ELF-1 (cell line): Measurements from ENCODE around the gene C18orf32.
"Not testable (repeated sequence)": the region's sequence is repeated elsewhere in the genome, so short reads cannot be mapped to it uniquely, and the experiment has no call there.

ENCODE experiments used
- DNase-seq: peaks from one replicate; pipeline ENCODE4 v3.0.0-alpha.2; 2016; ENCODE audit warnings: low read depth, low spot score

The C18orf32 gene

DNA sequence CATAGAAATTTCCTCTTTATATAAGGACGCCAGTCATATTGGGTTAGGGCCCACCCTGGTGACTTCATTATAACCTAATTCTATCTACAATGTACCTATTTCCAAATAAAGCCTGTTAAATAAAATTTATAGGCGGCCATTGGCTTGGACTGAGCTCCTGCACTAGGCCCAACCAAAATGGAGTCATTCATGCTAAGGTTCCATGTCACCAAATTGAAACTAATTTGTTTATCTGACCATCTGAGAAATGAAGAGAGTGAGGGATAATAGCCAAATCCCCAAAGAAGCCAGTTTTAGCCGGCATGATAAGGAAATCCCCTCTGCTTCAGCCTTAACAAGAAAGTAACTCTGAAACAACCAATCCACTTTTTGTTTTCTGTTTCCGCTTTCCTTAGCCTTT is 19.4 kb downstream of the C18orf32 start:
- DNase-seq = no peak

DNA sequence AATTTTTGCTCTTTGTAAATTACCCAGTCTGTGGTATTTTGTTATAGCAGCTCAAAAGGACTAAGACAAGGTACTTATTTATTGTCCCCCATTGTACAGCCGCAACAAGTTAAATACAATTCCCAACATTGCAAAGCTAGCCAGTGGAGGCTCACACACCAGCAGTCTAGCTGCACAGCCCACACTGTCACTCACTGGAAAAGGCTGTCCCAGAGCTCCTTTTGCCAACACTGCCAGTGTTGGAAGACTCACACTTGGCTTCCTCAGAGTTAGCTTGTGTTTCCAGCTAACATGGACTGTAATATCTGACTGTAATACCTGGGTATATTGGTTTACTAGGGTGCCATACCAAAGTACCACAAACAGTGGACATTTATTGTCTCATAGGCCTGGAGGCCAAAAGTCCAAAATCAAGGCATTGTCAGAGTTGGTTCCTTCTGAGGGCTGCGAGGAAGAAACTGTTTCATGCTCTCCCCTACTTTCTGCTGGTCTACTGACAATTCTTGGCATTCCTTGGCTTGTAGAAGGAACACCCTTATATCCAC is 19.9 kb downstream of the C18orf32 start:
- DNase-seq = no peak

DNA sequence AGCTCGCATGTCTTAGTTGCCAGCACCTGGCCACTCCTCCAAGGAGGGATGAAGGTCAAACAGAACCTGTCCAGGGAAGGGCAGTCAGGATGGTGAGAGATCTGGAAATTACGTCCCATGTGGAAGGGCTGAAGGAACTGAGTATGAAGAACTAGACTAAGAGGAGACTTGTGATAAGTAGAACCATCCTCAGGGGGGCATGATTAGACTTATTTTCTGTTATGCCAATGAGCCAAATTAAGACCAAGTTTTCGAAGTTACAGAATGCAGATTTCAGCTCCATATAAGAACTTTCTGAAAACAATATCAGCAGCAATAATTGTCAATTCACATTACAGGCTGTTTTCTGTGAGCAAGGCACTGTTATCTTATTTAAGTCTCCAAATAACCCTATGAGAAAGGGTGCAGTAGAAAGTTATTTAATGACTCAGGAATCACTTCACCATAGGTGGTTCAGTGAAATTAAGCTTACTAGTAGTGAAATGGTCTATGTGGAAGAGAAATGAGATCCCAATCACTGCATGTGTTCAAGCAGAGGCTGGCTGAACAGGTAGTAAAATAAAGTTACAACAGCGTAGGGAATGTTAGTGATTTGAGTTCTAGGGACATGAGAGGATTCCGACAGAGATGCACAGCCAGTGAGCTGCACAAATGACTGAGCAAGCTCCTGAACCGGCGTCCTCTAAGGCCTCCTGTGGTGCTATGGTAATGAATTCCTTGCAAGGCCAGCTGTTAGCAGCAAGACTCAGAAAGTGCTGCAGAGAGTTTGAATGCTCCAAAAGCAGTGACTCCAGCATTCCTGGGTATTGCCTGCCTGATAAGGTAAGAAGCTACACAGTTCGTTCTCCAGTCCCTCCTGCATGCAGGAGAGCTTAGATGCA is 22.1 kb downstream of the C18orf32 start:
- DNase-seq = peak; percentile 85

DNA sequence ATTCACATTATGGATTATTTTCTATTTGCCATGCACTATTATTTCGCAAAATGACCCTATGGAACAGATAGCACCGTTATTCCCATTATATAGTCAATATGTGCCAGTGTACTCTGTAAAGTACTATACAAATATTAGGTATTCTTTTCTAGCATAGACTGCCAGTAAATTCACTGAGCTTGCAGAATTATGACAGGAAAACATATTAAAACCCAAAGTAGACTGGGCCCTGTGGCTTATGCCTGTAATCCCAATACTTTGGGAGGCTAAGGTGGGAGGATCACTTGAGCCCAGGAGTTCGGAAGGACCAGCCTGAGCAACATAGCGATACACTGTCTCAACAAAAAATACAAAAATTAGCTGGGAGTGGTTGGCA is 25.4 kb downstream of the C18orf32 start:
- no peak for DNase-seq

DNA sequence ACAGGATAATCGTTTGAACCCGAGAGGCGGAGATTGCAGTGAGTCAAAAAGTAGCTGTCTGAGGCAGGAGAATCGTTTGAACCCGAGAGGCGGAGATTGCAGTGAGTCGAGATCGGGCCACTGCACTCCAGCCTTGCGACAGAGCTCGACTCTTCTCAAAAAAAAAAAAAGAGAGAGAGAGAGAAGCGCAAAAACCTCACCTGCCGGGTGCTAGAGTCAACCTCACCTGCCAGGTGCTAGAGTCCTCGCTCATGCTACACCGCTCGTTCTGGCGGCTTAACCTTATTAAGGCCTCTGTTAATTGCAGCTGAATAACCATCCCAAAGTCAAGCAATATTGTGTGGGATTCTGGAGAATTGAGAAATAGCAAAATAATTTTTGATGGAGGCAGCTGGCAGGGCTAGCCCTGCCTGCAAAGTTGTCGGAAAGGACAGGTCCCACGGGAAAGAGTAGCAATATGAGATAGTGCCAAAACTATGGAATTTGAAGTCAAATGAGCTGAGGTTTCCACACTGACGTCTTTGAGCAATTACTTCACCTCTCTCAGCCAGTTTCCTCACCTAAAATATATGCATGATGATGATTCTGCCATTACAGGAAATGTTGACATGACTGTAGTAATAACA is 25.9 kb downstream of the C18orf32 start:
- DNase-seq = no peak

DNA sequence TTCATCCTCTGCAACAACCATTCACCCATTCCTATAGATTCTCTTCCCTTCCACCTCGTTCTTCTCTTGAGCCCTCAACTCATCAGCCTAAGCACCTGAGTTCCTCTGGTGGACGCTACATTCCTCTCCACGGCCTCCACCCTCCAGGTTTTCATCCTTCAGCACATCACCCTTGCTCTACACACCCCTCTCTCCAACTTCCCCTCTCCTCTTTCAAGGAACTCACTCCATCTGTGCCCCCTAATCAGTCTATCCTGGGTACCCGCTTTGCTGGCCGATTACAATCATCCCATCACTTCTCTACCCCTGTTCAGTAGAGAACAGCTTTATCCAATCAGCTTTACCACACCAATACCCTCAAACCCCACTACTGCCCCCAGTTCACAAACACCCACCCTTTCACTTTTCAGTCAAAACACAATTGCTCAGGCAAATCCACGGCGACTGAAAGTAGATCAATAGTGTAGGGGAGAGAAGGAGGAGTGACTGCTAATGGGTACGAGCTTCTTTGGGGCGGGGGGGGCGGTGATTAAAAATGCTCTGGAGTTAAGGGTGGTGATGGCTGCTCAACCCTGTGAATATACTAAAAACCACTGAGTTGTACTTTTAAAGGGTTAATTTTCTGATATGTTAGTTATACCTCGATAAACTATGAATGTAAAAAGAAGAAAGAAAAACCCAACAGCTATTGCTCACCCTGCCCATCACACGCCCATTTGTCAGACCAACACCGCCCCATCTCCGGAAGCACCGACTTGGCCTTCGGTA is 27.4 kb downstream of the C18orf32 start:
- DNase-seq = no peak

DNA sequence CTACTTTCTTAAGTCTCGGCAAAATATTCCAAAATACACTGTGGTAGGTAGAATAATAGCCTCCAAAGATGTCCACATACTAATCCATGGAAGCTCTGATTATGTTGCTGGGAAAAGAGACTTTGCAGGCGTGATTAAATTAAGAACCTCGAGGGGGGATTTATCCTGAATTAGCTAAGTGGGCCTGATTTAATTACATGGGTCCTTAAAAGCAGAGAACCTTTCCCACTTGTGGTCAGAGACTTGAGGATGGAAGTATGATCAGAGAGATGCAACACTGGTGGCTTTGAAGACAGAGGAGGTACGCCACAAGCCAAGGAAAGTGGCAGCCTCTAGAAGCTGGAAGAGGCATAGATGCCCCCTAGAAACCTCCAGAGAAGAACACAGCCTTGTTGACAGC is 29.4 kb downstream of the C18orf32 start:
- DNase-seq = no peak

DNA sequence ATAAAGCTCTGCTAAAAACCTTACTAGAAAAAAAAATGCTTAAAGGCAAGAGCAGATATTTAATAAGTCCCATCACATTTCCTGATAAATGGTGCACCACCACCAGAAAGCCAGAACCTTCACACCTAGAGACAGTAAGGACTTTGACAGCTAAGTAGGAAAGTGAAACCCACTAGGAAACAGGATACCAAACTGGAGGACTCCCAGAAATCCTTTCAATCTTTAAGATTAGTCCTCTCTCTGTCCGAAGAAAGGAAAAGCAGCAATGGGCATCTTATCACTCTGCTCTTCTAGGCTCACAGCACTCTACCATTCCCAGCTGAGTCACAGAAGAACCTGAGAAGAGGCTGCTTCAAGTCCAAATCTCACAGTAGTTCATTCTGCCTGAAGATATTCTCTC is 30.2 kb downstream of the C18orf32 start:
- no peak for DNase-seq

DNA sequence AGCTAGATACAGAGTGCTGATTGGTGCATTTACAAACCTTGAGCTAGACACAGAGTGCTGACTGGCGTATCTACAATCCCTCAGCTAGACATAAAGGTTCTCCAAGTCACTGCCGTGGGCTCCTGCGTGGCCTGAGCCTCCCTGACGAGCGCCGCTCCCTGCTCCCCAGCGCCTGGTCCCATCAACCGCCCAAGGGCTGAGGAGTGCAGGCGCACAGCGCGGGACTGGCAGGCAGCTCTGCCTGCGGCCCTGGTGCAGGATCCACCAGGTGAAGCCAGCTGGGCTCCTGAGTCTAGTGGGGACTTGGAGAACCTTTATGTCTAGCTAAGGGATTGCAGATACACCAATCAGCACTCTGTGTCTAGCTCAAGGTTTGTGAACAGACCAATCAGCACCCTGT is 34.5 kb downstream of the C18orf32 start:
- not testable (repeated sequence) for DNase-seq

DNA sequence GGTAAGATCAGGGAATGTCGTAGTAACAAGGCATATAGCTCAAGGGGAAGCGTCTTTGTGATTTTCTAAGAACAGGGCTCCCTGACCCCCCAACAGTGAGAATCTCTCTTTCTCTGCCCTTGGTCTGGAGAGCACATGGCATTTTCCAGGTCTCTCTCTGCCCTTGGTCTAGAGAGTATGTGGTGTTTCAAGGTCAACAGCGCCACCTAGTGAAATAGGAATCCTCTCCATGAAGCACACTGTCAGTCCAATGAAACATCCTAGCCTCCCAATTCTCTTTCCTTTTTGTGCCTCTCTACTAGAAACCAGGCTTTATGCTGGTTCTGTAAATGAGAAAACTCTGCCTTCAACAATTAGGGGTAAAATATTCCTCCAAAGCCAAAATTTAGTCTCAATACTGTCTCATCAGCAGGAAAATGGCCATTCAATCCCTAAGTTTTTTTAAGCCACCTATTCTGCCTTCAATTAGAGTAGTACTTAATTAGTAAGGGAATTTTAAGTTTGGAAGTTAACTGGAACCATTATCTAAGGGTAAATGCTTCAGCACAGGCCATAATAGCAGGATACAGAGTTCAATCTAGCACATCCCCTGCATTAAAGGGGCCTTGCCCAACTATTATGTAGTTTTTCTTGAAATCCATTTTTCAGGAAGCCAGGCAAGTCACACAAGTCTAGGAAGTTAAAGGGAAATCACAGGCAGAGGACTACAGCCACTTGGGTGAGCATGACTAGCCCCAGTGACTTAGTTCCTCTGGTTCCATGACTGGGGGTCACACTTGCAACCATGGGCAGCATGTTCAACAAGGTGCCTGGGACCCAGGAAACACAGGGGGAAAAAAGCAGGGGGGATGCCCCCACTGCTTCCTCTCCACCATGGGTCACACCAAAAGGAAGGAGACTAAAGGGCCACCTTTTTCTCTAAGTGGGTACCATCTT is 39.0 kb downstream of the C18orf32 start:
- peak; percentile 83 for DNase-seq

DNA sequence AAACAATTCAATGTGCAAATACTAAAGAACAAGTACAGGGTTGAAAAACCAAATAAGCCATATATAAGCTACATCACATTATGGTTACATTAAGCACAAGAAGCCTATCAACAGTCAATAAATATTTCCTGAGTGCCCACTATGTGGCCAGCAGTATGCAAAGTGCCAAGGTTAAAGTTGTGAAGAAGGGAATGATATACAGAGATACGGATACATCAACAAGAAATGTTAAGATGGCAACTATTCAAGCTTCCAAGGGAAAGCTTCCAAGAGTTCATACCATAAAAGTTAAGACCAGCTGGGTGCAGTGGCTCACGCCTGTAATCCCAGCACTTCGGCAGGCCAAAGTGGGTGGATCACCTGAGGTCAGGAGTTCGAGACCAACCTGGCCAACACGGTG is 40.6 kb downstream of the C18orf32 start:
- no peak for DNase-seq

DNA sequence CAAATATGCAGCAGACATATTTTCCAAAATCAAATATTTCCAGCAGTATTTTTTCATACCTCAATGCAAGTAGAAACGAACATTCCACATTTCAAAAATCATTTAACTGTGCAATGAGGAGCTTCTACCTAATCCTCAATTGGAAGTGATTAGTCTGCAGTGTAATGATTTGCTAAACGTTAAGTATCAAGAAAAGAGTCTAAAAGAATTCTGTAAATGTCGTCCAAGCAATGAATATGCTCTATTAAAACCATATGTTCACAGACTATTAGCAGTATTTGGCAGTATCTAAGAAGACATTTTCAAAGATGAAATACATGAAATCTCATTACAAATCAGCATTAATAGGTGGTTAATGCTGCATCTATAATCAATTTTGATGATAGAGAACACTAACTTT is 42.5 kb downstream of the C18orf32 start:
- DNase-seq = no peak

DNA sequence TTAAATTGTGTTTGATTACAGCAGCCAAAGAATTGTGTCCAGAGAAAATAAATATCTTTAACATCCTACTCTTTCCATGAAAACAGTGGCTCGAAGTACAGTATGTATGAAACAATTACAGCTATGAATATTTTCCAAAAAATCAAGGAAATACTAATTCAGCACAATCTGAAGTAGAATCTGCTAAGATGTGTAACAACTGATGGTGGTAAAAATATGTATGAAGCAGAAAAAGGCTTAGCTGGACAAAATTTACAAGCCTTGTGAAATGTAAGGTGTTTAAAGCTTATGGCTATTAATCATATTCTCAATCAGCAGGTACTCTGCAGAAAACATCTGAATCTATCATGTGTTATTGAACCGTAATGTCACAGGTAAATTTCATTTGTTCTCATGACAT is 43.2 kb downstream of the C18orf32 start:
- no peak for DNase-seq

DNA sequence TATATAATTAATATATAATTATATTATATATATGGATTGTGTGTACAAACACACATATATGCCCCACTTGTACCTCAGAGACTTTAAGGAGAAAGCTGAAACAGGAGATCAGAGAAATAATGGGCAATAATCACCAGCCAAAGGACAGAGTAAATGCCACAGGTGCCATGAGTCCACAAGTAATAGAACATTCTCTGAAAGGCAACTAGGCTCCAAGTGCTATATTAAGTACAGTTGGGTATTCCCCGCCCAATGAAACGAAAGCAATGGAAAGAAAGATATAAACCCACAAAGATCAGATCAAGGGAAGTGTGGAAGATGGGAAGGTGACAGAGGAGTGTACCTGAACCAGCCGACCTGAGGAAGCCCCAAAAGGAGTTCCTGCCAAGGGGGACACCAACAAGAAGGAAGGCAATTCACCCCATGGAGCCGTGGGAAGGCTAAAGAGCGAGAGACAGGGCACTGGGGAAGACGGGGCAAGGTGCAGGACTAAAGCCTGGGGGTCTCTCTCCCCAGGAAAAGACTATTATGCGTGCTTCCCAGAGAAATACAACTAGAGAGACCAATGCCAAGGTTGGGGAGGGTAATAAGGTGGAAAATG is 45.6 kb downstream of the C18orf32 start:
- DNase-seq = no peak

DNA sequence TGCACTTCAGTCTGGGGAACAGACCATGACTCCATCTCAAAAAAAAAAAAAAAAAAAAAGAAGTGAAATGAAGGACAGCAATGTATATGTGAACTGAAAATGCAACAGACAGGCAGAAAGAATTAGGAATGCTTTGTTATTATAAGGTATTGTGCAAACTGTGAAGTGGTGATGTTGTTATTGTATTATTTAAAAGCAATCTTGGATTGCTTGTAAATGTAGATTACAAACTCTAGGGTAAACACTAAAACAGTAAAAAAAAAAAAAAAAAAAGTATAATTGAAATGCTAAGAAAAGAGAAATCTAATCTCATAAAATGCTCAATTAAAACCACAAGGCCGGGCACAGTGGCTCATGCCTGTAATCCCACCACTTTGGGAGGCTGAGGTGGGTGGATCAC is 51.9 kb downstream of the C18orf32 start:
- DNase-seq = no peak

DNA sequence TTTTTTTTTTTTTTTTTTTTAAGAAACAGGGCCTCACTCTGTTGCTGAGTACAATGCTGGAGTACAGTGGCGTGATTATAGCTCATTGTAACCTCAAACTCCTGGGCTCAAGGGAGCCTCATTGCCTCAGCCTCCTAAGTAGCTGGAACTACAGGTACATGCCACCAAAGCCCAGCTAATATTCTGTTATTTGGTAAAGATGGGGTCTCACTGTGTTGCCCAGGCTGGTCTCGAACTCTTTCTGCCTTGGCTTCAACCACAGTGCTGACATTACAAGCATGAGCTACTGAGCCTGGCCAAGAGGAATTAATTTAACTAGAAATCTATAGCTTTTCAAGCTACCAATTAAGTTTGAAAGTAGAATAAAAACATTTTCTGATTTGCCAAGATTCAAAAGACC is 54.4 kb downstream of the C18orf32 start:
- no peak for DNase-seq

DNA sequence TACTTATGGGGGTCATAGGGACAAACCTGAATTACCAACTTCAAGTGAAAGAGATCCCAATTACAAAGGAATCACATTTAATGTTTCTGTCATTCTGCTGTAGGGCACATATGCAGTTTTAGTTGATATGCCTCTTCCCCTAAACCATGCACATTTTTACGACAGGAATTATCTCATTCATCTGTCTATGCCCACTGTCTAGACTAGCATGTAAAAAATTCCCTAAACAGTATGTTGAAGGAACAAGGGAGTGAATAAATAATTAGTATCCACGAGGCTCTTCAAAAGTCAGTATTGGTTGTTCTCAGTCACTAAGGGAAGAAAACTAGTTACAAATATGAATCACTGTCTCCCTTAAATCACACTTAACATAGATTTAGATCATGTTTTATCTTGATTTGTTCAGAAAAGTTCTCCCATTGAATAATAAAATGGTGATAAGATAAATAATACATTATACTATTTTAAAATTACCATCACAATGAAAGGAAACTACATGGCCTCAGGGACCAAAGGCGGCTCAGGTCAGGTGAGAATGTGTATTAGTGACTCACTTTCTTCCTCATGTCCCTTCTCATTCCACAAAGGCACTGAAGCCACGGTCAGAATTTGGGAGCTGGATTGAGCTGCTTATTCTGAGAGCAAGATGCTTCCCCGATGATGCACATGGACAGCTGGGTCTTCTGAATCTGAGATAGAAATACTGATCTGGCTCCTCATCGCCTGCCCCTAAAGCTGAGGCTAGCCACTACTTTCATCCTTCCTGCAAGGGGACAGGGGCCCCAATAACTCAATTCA is 55.7 kb downstream of the C18orf32 start:
- peak; percentile 36 for DNase-seq
